Lower leg skin (tissue), 4 donors: Measurements from ENCODE around the gene GRK2. TPM values are rescaled to one million over a fixed set of nuclear protein-coding genes. Genes with fewer than 3 reads are reported as not detected.

Source experiments
- DNase-seq, 2 donors: peaks; one replicate each; pipeline ENCODE4 v3.0.0-alpha.2; 2019; ENCODE audit warnings: low spot score in 2 of 2
- H3K4me3 ChIP-seq: fragments of 200-600 bp; sonication (generic); 2 replicates; pipeline ENCODE4 v1.5.1; 2017; ENCODE audit warnings: mild to moderate bottlenecking, low read depth; ENCODE audit not compliant: poor library complexity, severe bottlenecking
- CTCF ChIP-seq, 3 donors: fragments of 450-650 bp; IDR thresholded peaks; one replicate each; pipeline ENCODE4 v1.5.1; 2016; ENCODE audit warnings: antibody characterized with exemption in 3 of 3, mild to moderate bottlenecking in 3 of 3, moderate library complexity in 2 of 3
- POLR2A ChIP-seq, 2 donors: fragments of 450-650 bp; IDR thresholded peaks; one replicate each; pipeline ENCODE4 v1.6.1; 2016 to 2017; ENCODE audit warnings: antibody characterized with exemption in 2 of 2, mild to moderate bottlenecking in 1 of 2, moderate library complexity in 1 of 2
- WGBS, 2 donors: methylation state at CpG; one replicate each; pipeline ENCODE4 v1.1.5; 2018; 5-methylcytosine and 5-hydroxymethylcytosine counted together
- intact Hi-C: fragments of 100-400 bp; cut with DNase I; formaldehyde crosslinking; loops from one replicate; pipeline ENCODE4 v1.15.0; 2023; ENCODE audit warnings: low total_unique reads
- total RNA-seq, 4 donors: library from RNA; depleted of rRNA; stranded (reverse); fragments of >200 nt; gene quantifications; one replicate each; pipeline ENCODE4 v1.1.0, GENCODE V29; 2016

Gene GRK2
- total RNA-seq, 4 donors from 2014 or later, result 81.1 to 127 (median 114) TPM

DNA sequence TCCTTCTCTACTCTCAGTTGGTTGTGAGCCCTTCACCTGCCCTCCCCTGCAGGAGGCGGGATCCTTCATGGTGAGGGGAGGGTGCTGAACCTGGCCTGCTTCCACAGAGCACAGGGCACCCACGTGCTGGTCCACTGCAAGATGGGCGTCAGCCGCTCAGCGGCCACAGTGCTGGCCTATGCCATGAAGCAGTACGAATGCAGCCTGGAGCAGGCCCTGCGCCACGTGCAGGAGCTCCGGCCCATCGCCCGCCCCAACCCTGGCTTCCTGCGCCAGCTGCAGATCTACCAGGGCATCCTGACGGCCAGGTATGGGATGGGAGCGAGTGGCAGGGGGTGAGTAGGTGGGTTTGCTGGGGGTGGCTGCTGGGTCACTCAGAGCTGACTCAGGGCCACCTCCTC lies 43.4 kb downstream of the GRK2 start:
- 65 to 81% methylated on average over 13 to 14 of the region's 14 CpGs for WGBS, 2 donors
- intact Hi-C loops, result no loop called here
- H3K4me3 ChIP-seq, result no peak overlapping the region
- peak in 1 of 2 donors; percentile 81 for DNase-seq
- no peak for TF ChIP-seq CTCF (IDR thresholded peaks at IDR 0.05)
- TF ChIP-seq POLR2A (IDR thresholded peaks at IDR 0.05), result no peak

- WGBS, 2 donors, result 52 to 64% methylated on average over 17 of the region's 19 CpGs
- TF ChIP-seq CTCF (IDR thresholded peaks at IDR 0.05) (no peak), POLR2A (IDR thresholded peaks at IDR 0.05) (no peak)
- peak in 1 of 2 donors; percentile 85 for DNase-seq
- no peak overlapping the region for H3K4me3 ChIP-seq
- intact Hi-C loops, result no loop called here
Measured at GRCh38 chr11:67310246-67311050, 44.2 kb downstream of the GRK2 start.

DNA sequence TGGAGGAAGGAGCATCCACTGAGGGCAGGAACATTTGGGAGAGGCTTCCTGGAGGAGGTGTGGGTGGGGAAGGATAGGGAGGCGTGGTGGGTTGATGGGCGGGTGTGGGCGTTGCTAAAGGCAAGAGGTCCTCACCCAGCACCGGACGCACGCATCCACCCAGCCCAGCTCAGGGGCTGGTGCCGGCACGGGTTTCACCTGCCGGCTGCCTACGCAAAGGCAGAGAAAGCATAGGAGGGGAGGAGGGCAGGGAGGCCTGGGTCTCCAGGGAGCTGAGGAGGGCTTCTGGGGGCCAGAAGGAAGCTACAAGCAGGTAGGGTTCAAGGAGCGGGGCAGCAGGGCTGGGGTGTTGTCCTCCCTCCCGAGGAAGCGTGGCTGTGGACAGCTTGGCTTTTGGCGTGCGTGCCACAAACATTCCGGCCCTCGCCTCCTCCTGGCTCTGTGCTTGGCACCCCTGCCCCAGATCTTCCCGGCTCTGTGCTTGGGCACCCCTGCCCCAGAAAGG lies 44.8 kb downstream of the GRK2 start:
- TF ChIP-seq POLR2A (IDR thresholded peaks at IDR 0.05) (no peak), CTCF (IDR thresholded peaks at IDR 0.05) (no peak)
- DNase-seq, result peak in 1 of 2 donors; percentile 84
- H3K4me3 ChIP-seq, result no peak overlapping the region
- WGBS, 2 donors, result 74 to 75% methylated on average over 18 of the region's 18 CpGs
- intact Hi-C loops, result no loop called here

DNA sequence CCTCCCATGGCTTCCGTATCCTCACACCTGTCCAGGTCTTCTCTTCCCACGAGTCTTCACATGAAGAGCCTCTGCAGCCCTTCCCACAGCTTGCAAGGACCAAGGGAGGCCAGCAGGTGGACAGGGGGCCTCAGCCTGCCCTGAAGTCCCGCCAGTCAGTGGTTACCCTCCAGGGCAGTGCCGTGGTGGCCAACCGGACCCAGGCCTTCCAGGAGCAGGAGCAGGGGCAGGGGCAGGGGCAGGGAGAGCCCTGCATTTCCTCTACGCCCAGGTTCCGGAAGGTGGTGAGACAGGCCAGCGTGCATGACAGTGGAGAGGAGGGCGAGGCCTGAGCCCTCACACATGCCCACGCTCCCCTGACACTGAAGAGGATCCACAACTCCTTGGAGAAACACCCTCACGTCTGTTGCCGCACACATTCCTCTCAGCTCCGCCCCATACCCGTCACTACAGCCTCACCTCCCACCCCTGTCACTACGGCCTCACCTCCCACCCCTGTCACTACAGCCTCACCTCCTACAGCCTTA lies 45.3 kb downstream of the GRK2 start:
- TF ChIP-seq CTCF (IDR thresholded peaks at IDR 0.05), result no peak
- no peak for TF ChIP-seq POLR2A (IDR thresholded peaks at IDR 0.05)
- intact Hi-C loops, result no loop called here
- WGBS, 2 donors, result 76 to 78% methylated on average over 12 to 15 of the region's 15 CpGs
- H3K4me3 ChIP-seq, result no peak overlapping the region
- DNase-seq, result peak; percentile 20 to 88

GRCh38 chr11:67312187-67313021 lies 46.1 kb downstream of the GRK2 start:
- TF ChIP-seq CTCF (IDR thresholded peaks at IDR 0.05), result no peak
- no peak for TF ChIP-seq POLR2A (IDR thresholded peaks at IDR 0.05)
- DNase-seq, result peak; percentile 79 to 92
- intact Hi-C loops, result no loop called here
- H3K4me3 ChIP-seq, result no peak overlapping the region
- 44 to 48% methylated on average over 18 to 22 of the region's 22 CpGs for WGBS, 2 donors
